ENCODE results near the gene NDOR1.
"Not testable (repeated sequence)": the region's sequence is repeated elsewhere in the genome, so short reads cannot be mapped to it uniquely, and the experiment has no call there.

The NDOR1 gene

GRCh38 chr9:137231372-137232039, 26.0 kb downstream of the NDOR1 start:
- DNase-seq (ENCODE audit: low read depth in 3 of 3) = no peak

DNA sequence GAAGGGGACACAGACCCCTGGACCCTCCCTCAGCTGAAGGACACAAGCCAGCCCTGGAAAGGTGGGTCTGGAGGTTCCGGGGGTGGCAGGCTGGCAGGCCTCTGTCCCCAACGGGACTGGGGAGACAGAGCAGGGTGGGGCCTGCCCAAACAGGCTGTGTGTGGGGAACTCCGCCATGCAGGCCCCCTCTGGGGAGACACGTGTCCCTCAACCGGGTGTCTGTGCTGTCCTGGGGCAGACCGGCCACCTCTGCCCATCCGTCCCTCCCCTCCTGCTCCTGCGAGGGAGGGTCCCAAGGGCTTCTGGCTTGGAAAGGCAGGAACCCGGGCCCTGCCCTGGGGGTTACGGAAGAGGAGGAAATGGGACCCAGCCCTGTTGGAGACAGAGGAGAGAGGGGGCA, 26.6 kb downstream of the NDOR1 start:
- no peak for DNase-seq (ENCODE audit: low read depth in 3 of 3)

- no peak for DNase-seq (ENCODE audit: low read depth in 3 of 3)
These were observed 27.0 kb downstream of the NDOR1 start for GRCh38 chr9:137232510-137232909.

GRCh38 chr9:137233143-137233980, 27.9 kb downstream of the NDOR1 start:
- DNase-seq (ENCODE audit: low read depth in 3 of 3) = no peak

DNA sequence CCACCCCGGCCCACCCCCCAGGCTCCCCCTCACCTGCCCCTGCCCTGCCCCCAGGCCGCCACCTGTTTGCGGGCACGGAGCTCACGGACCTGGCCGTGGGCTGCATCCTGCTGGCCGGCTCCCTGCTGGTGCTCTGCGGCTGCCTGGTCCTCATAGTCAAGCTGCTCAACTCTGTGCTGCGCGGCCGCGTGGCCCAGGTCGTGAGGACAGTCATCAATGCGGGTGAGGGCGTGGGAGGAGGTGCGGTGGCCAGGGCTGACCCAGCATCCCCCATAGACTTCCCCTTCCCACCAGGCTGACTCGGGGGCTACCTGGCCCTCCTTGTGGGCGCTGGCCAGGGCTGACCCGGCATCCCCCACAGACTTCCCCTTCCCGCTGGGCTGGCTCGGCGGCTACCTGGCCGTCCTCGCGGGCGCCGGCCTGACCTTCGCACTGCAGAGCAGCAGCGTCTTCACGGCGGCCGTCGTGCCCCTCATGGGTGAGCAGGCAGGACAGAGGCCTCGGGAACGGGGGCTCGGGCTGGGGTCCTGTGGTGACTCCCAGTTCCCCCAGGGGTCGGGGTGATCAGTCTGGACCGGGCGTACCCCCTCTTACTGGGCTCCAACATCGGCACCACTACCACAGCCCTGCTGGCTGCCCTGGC, 28.7 kb downstream of the NDOR1 start:
- no peak for DNase-seq (ENCODE audit: low read depth in 3 of 3)

DNA sequence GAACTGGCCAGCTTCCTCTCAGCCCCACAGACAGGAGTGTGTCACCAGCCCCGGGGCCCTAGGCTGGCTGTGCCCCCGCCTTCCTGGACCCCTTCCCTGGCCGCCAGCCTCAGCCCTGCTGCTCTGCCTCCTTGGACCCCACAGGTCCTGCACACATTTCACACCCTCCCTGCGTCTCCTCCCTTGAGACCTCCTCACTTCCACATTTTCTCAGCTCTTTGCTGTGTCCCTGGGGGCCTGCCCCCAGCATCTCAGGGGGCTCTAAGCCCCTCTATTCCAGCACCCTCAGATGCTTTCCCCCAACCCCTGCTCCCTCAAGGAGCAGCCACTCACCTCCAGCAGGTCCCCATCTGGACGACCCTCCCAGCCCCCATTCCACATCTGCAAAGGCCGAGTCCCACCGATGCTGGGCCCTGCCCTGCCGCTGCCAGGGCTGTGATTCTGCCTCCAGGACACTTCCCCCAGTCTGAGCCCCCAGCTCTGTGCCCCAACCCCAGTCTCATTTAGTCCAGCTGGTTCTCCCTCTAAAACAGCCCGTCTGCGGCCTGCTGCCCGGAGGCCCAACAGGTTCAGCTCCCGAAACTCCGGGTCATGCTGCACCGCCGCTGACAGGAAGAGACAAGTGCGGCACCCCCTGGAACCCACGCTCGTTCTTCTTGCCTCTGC, 29.4 kb downstream of the NDOR1 start:
- DNase-seq (ENCODE audit: low read depth in 3 of 3) = no peak

DNA sequence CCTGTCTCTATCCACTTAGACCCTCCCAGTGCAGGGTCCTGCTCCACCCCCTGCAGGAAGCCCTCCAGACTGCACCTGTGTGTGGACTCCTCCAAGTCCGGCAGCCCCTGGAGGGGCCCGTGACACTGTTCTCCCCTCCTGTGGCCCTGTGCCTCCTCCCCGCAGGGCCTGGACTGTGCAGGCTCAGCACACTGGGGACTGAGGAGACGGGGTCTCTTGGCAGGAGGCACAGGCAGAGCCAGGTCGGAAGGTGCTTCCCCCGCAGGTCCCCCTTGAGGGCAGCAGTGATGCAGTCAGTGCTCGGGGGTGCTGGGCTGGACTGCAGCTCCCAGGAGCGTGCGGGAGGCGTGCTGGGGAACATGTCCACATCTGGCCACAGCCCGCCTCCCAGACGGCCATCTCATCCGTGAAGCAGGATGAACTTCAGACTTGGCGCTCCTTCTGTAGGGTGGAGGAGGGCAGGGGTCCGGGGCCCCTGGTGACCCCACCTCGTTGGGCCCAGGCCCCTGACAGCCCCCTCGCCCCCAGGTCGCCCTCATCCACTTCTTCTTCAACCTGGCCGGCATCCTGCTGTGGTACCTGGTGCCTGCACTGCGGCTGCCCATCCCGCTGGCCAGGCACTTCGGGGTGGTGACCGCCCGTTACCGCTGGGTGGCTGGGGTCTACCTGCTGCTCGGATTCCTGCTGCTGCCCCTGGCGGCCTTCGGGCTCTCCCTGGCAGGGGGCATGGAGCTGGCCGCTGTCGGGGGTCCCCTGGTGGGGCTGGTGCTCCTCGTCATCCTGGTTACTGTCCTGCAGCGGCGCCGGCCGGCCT, 30.1 kb downstream of the NDOR1 start:
- DNase-seq (ENCODE audit: low read depth in 3 of 3) = no peak

- DNase-seq (ENCODE audit: low read depth in 3 of 3) = peak; percentile 85 to 93 (median 85)
These were observed 30.9 kb downstream of the NDOR1 start for GRCh38 chr9:137236238-137236935.

DNA sequence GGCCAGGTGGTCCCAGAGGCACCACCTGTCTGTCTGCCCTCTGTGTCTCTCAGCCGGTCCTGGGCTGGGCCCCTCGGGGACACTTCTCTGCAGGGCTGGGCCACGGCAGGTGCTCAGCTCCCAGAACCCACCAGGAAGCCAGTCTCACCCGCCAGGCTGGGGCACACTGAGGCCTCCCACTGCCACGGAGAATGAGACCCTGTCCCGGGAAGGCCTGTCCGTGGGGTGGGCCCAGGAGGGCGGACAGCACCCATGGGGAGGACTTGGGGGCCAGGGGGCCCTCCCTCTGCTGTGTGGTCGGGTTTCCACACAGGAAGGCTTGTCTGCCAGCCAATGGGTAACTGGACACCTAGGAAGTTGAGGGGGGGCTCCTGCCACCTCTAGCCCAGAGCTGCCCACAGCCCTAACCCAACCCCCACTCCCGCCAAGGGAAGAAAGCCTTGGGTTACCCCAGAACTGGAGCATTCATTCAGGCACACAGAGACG, 31.5 kb downstream of the NDOR1 start:
- DNase-seq (ENCODE audit: low read depth in 3 of 3) = no peak

- no peak for DNase-seq (ENCODE audit: low read depth in 3 of 3)
These were observed 32.5 kb downstream of the NDOR1 start for GRCh38 chr9:137237759-137238726.

- DNase-seq (ENCODE audit: low read depth in 3 of 3) = not testable (repeated sequence)
These were observed 34.2 kb downstream of the NDOR1 start for GRCh38 chr9:137239541-137240200.

- DNase-seq (ENCODE audit: low read depth in 3 of 3) = peak; percentile 38 to 66 (median 46)
These were observed 34.9 kb downstream of the NDOR1 start for GRCh38 chr9:137240318-137240840.

- DNase-seq (ENCODE audit: low read depth in 3 of 3) = peak; percentile 92 to 97 (median 96)
These were observed 35.5 kb downstream of the NDOR1 start, which contains the start of gene TUBB4B for GRCh38 chr9:137240841-137241489. TUBB4B (plus strand) TSS chr9:137241287; CDS start chr9:137241361, 74 bp downstream.

DNA sequence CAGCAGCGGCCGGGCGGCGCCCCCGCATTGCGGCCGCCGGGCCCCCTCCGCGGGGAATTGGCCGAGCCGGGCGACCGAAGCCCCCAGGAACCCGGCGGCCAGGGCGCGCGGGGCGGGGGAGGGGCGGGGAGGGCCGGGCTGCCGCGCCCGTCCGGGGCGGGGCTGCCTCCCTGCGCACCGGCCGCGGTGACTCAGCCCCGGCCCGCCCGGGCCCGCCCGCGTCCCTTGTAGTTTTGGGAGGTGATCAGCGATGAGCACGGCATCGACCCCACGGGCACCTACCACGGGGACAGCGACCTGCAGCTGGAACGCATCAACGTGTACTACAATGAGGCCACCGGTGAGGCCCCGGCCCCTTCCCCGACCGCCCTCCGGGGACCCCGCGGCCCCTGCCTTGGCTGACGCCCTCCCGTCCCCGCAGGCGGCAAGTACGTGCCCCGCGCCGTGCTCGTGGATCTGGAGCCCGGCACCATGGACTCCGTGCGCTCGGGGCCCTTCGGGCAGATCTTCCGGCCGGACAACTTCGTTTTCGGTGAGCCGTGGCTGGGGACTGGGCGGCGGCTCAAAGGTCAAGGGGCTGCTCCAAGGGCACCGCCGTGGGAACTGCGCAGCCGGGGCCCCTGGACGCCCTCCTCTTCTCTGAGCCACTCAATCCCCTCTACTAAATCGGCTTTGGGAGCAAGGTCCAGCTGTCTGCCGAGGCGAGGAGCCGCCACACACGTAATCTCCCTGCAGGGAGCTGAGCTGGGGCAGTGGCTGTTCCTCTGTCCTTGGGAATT, 36.2 kb downstream of the NDOR1 start:
- DNase-seq (ENCODE audit: low read depth in 3 of 3) = peak; percentile 40 to 63 (median 41)

DNA sequence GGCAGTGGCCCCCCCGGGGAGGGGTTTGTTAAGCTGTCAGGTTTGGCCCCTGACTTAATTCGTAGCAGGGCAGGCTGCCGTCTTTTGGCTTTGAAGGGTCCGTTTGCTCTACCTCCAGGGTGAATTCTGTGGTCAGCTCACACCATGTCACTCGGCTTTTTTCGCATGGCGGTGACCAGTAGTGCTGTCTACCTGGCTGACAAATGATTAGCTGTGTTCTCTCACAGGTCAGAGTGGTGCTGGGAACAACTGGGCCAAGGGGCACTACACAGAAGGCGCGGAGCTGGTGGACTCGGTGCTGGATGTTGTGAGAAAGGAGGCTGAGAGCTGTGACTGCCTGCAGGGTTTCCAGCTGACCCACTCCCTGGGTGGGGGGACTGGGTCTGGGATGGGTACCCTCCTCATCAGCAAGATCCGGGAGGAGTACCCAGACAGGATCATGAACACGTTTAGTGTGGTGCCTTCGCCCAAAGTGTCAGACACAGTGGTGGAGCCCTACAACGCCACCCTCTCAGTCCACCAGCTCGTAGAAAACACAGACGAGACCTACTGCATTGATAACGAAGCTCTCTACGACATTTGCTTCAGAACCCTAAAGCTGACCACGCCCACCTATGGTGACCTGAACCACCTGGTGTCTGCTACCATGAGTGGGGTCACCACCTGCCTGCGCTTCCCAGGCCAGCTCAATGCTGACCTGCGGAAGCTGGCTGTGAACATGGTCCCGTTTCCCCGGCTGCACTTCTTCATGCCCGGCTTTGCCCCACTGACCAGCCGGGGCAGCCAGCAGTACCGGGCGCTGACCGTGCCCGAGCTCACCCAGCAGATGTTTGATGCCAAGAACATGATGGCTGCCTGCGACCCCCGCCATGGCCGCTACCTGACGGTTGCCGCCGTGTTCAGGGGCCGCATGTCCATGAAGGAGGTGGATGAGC, 37.0 kb downstream of the NDOR1 start:
- no peak for DNase-seq (ENCODE audit: low read depth in 3 of 3)

DNA sequence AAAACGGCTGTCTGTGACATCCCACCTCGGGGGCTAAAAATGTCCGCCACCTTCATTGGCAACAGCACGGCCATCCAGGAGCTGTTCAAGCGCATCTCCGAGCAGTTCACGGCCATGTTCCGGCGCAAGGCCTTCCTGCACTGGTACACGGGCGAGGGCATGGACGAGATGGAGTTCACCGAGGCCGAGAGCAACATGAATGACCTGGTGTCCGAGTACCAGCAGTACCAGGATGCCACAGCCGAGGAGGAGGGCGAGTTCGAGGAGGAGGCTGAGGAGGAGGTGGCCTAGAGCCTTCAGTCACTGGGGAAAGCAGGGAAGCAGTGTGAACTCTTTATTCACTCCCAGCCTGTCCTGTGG, 37.7 kb downstream of the NDOR1 start:
- DNase-seq (ENCODE audit: low read depth in 3 of 3) = not testable (repeated sequence)

Measured in stimulated activated CD4-positive, alpha-beta T cell treated with anti-CD3 and anti-CD28 coated beads, TNF-alpha, amount 100 ng/mL, for 24 hours (primary cell).